OCI-LY3 (cell line): ENCODE data around the gene ZNF280B.

Experiments used
- CTCF ChIP-seq: fragments of 200-600, 300-600 bp; sonication (generic); IDR thresholded peaks from 2 replicates; pipeline ENCODE4 v1.5.1; 2014; ENCODE audit warnings: antibody characterized with exemption, low read length, low read depth
- EZH2phosphoT487 ChIP-seq: fragments of 200-600 bp; shearing (Covaris generic); IDR thresholded peaks from 2 replicates; pipeline ENCODE4 v1.6.1; 2018; ENCODE audit warnings: antibody characterized with exemption, mixed run types, low read depth

GRCh38 chr22:22538226-22538989, 29.9 kb upstream of the ZNF280B start:
- TF ChIP-seq CTCF (no peak), EZH2phosphoT487 (no peak)
